Liver (tissue), 9 donors: ENCODE measurements around the gene SDF4. TPM values are rescaled to one million over a fixed set of nuclear protein-coding genes. Genes with fewer than 3 reads are reported as not detected.

ENCODE experiments used
- DNase-seq: peaks from one replicate; pipeline ENCODE4 v3.0.0-alpha.2; 2017; ENCODE audit warnings: low spot score
- H3K27ac ChIP-seq, 2 donors: one replicate each; pipeline ENCODE4 v1.7.0; 2013; ENCODE audit warnings: inconsistent platforms in 2 of 2, low read length in 2 of 2, control low read depth in 1 of 2, low read depth in 1 of 2, mild to moderate bottlenecking in 1 of 2
- H3K27me3 ChIP-seq, 4 donors: one replicate each; pipeline versions ENCODE4 v1.6.1 to v1.7.0; 2013; ENCODE audit warnings: low read length in 3 of 4, inconsistent platforms in 1 of 4, mild to moderate bottlenecking in 1 of 4, moderate library complexity in 1 of 4; ENCODE audit not compliant: control insufficient read depth in 4 of 4, insufficient read depth in 4 of 4
- H3K36me3 ChIP-seq, 4 donors: one replicate each; pipeline versions ENCODE4 v1.6.1 to v1.7.0; 2013; ENCODE audit warnings: low read length in 3 of 4, mild to moderate bottlenecking in 3 of 4, low read depth in 1 of 4, moderate library complexity in 1 of 4; ENCODE audit not compliant: control insufficient read depth in 4 of 4, insufficient read depth in 3 of 4
- H3K4me1 ChIP-seq, 4 donors: one replicate each; pipeline versions ENCODE4 v1.6.1 to v1.7.0; 2013; ENCODE audit warnings: low read length in 3 of 4, mild to moderate bottlenecking in 3 of 4, moderate library complexity in 1 of 4; ENCODE audit not compliant: control insufficient read depth in 4 of 4, insufficient read depth in 4 of 4
- H3K4me3 ChIP-seq, 3 donors: one replicate each; pipeline versions ENCODE4 v1.6.1 to v1.7.0; 2013; ENCODE audit warnings: low read length in 3 of 3, control low read depth in 1 of 3, low read depth in 1 of 3, mild to moderate bottlenecking in 1 of 3
- H3K9ac ChIP-seq, 2 donors: one replicate each; pipeline ENCODE4 v1.7.0; 2013; ENCODE audit warnings: low read length in 2 of 2, mild to moderate bottlenecking in 2 of 2, moderate library complexity in 2 of 2, control low read depth in 1 of 2, low read depth in 1 of 2
- H3K9me3 ChIP-seq, 4 donors: one replicate each; pipeline versions ENCODE4 v1.6.1 to v1.7.0; 2013; ENCODE audit warnings: low read length in 3 of 4; ENCODE audit not compliant: control insufficient read depth in 4 of 4
- CTCF ChIP-seq: fragments of 150-350 bp; IDR thresholded peaks from 2 replicates; pipeline ENCODE4 v1.5.1; 2017; ENCODE audit warnings: improper control_type of control experiment, low read depth, low read length; ENCODE audit not compliant: missing input control
- EGR1 ChIP-seq, 2 donors: IDR thresholded peaks; 2 replicates each; pipeline ENCODE4 v1.6.1; 2016 to 2018; ENCODE audit warnings: antibody characterized with exemption in 2 of 2, low read depth in 2 of 2
- FOXA1 ChIP-seq: IDR thresholded peaks from 2 replicates; pipeline ENCODE4 v1.6.1; 2016; ENCODE audit warnings: antibody characterized with exemption
- FOXA2 ChIP-seq: IDR thresholded peaks from 2 replicates; pipeline ENCODE4 v1.6.1; 2016; ENCODE audit warnings: antibody characterized with exemption
- GABPA ChIP-seq, 2 donors: IDR thresholded peaks in 1 of 2; conservative IDR thresholded peaks in 1 of 2; 2 replicates each; pipeline ENCODE4 v1.6.1; 2016; ENCODE audit warnings: antibody characterized with exemption in 2 of 2, mild to moderate bottlenecking in 1 of 2, moderate library complexity in 1 of 2
- HNF4A ChIP-seq, 2 donors: conservative IDR thresholded peaks; 2 replicates each; pipeline ENCODE4 v1.6.1; 2016; ENCODE audit warnings: antibody characterized with exemption in 2 of 2, mild to moderate bottlenecking in 2 of 2
- HNF4G ChIP-seq: IDR thresholded peaks from 2 replicates; pipeline ENCODE4 v1.6.1; 2016; ENCODE audit warnings: antibody characterized with exemption
- JUND ChIP-seq, 2 donors: IDR thresholded peaks; 2 replicates each; pipeline ENCODE4 v1.6.1; 2016; ENCODE audit warnings: antibody characterized with exemption in 2 of 2
- MAX ChIP-seq: IDR thresholded peaks from 2 replicates; pipeline ENCODE4 v1.6.1; 2016; ENCODE audit warnings: antibody characterized with exemption
- RAD21 ChIP-seq, 2 donors: IDR thresholded peaks; 2 replicates each; pipeline ENCODE4 v1.6.1; 2016; ENCODE audit warnings: antibody characterized with exemption in 2 of 2, mild to moderate bottlenecking in 2 of 2
- REST ChIP-seq: IDR thresholded peaks from 2 replicates; pipeline ENCODE4 v1.6.1; 2016; ENCODE audit warnings: antibody characterized with exemption, mild to moderate bottlenecking
- RXRA ChIP-seq, 2 donors: IDR thresholded peaks; 2 replicates each; pipeline ENCODE4 v1.6.1; 2017 to 2018; ENCODE audit warnings: antibody characterized with exemption in 2 of 2, mild to moderate bottlenecking in 1 of 2
- SP1 ChIP-seq: IDR thresholded peaks from 2 replicates; pipeline ENCODE4 v1.6.1; 2018; ENCODE audit warnings: antibody characterized with exemption, mild to moderate bottlenecking
- TAF1 ChIP-seq: conservative IDR thresholded peaks from 2 replicates; pipeline ENCODE4 v1.6.1; 2016; ENCODE audit warnings: antibody characterized with exemption, mild to moderate bottlenecking
- YY1 ChIP-seq: IDR thresholded peaks from 2 replicates; pipeline ENCODE4 v1.6.1; 2016; ENCODE audit warnings: antibody characterized with exemption, mild to moderate bottlenecking
- WGBS: extraction: QIAGEN DNeasy Blood & Tissue Kit; methylation state at CpG from one replicate; pipeline ENCODE4 v1.1.7; 2013; 5-methylcytosine and 5-hydroxymethylcytosine counted together
- polyA plus RNA-seq, 2 donors: library from polyadenylated mRNA; stranded (reverse) in 1 of 2; unstranded in 1 of 2; fragments of 200-250 nt in 1 of 2; fragments of >200 nt in 1 of 2; fragmentation: Nextera tagmentation in 1 of 2; extraction: Ambion mirVana in 1 of 2; gene quantifications; one replicate each; pipeline versions ENCODE4 v1.2.1 to v1.2.3, GENCODE V29; 2013 to 2015
- total RNA-seq, 2 donors: library from RNA; depleted of rRNA; stranded (reverse); fragments of >200 nt; gene quantifications; one replicate each; pipeline ENCODE4 v1.2.3, GENCODE V29; 2014
- TF ChIP-seq, protein P1 (sequence below): IDR thresholded peaks from 2 replicates; pipeline ENCODE4 v1.6.1; 2016; ENCODE audit warnings: antibody characterized with exemption
- TF ChIP-seq, protein P2 (sequence below): IDR thresholded peaks from 2 replicates; pipeline ENCODE4 v1.6.1; 2016; ENCODE audit warnings: antibody characterized with exemption
- donor health status: healthy.
- donor health status: healthy.
- donor health status: healthy.
- donor health status: healthy.
- donor health status: healthy.

The SDF4 gene
- total and polyA plus RNA-seq, 4 donors, result 48.7 to 180 (median 75.9) TPM

DNA sequence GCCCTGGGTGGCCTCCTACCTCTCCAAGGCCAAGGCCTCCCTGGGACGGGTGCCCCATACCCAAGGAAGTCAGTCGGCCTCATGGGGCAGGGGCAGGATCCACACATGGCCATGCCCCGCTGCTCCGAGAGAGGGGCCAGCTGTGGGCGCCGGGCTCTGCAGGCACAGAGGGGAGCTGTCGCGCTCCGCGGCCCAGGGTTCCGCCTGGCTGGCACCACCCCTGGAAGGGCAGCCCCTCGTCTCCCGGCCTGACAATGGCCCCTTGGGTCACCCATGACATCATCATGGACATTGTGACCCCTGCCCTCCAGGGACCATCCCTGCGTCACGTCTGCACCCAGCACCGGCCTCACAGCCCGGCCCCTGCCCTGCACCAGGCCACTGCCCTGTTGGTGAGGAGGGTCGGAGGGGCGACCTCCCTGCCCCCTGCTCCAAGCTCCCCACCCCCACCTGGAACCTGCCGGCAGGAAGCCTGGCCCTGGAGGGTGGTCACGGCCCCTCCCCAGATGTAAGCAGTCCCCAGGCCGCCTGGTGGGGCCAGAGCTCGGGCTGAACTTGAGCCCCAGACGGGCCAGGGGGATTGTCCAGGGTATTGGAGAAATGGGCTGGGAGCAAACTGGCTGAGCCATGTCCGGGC lies 52.3 kb downstream of the SDF4 start:
- no peak overlapping the region for H3K27ac ChIP-seq
- no peaks in the 10 kb centered on the region for H3K4me1 ChIP-seq
- no peak overlapping the region for H3K4me3 ChIP-seq
- no peak for DNase-seq
- TF ChIP-seq HNF4A (conservative IDR thresholded peaks at IDR 0.05) (no peak), TAF1 (no peak), YY1 (no peak), RXRA (IDR thresholded peaks at IDR 0.05) (no peak), RAD21 (IDR thresholded peaks at IDR 0.05) (no peak), EGR1 (IDR thresholded peaks at IDR 0.05; ENCODE audit: low read depth in 2 of 2) (no peak), CTCF (no peak), HNF4G (no peak), JUND (IDR thresholded peaks at IDR 0.05) (no peak), MAX (no peak), GABPA (IDR thresholded peaks at IDR 0.05 in 1 of 2, conservative IDR thresholded peaks at IDR 0.05 in 1 of 2) (no peak), FOXA2 (no peak), SP1 (no peak)
- TF ChIP-seq, protein P1, sequence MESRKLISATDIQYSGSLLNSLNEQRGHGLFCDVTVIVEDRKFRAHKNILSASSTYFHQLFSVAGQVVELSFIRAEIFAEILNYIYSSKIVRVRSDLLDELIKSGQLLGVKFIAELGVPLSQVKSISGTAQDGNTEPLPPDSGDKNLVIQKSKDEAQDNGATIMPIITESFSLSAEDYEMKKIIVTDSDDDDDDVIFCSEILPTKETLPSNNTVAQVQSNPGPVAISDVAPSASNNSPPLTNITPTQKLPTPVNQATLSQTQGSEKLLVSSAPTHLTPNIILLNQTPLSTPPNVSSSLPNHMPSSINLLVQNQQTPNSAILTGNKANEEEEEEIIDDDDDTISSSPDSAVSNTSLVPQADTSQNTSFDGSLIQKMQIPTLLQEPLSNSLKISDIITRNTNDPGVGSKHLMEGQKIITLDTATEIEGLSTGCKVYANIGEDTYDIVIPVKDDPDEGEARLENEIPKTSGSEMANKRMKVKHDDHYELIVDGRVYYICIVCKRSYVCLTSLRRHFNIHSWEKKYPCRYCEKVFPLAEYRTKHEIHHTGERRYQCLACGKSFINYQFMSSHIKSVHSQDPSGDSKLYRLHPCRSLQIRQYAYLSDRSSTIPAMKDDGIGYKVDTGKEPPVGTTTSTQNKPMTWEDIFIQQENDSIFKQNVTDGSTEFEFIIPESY, result no peak
- no peaks in the 10 kb centered on the region for H3K36me3 ChIP-seq
- peaks cover 0 to 7% (median 0%) of the 10 kb centered on the region in 4 donors for H3K27me3 ChIP-seq
- no peaks in the 10 kb centered on the region for H3K9me3 ChIP-seq
- WGBS, result 81% methylated on average over 25 of the region's 25 CpGs
- H3K9ac ChIP-seq, result no peak overlapping the region

GRCh38 chr1:1178794-1179331 lies 52.9 kb downstream of the SDF4 start:
- Histone ChIP-seq H3K4me1 (no peaks in the 10 kb centered on the region), H3K9ac (no peak overlapping the region), H3K27me3 (peaks cover 0 to 7% (median 0%) of the 10 kb centered on the region in 4 donors), H3K9me3 (no peaks in the 10 kb centered on the region), H3K4me3 (no peak overlapping the region), H3K36me3 (no peaks in the 10 kb centered on the region), H3K27ac (no peak overlapping the region)
- WGBS, result 92% methylated on average over 32 of the region's 32 CpGs
- DNase-seq, result no peak
- TF ChIP-seq REST (no peak), GABPA (IDR thresholded peaks at IDR 0.05 in 1 of 2, conservative IDR thresholded peaks at IDR 0.05 in 1 of 2) (no peak), MAX (no peak), FOXA2 (no peak), TAF1 (no peak), FOXA1 (no peak), YY1 (no peak), RXRA (IDR thresholded peaks at IDR 0.05) (no peak), JUND (IDR thresholded peaks at IDR 0.05) (no peak)
- TF ChIP-seq, protein P1, result no peak
- TF ChIP-seq, protein P2, sequence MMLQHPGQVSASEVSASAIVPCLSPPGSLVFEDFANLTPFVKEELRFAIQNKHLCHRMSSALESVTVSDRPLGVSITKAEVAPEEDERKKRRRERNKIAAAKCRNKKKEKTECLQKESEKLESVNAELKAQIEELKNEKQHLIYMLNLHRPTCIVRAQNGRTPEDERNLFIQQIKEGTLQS, result no peak
